ENCODE results near the gene NOP10. TPM values are rescaled to one million over a fixed set of nuclear protein-coding genes. Genes with fewer than 3 reads are reported as not detected.
"Not testable (repeated sequence)": the region's sequence is repeated elsewhere in the genome, so short reads cannot be mapped to it uniquely, and the experiment has no call there.

NOP10 gene
- polyA plus RNA-seq, 2 of the 4 experiments (the other 2 are of a cell fraction) = 451 to 502 TPM

- DNase-seq (ENCODE audit: low read depth in 1 of 2, low spot score in 1 of 2); H3K27ac ChIP-seq; H3K4me3 ChIP-seq; FAIRE-seq; H3K4me1 ChIP-seq; POLR2A ChIA-PET; H3K9me3 ChIP-seq; H3K4me2 ChIP-seq; CTCF ChIA-PET: not testable (repeated sequence)
- ATAC-seq = peak in 1 of 2 experiments; percentile 57; a peak in 3 of 6 replicates
- no CpG with 5 or more reads among the region's 16 CpGs for WGBS (ENCODE audit: missing lambda C conversion rate)
Measured at GRCh38 chr15:34389594-34390086, 46.7 kb upstream of the NOP10 start.

GRCh38 chr15:34381829-34382521, 39.0 kb upstream of the NOP10 start:
- ATAC-seq; H3K4me3 ChIP-seq; POLR2A ChIA-PET; DNase-seq (ENCODE audit: low read depth in 1 of 2, low spot score in 1 of 2); H3K27ac ChIP-seq; H3K4me2 ChIP-seq; FAIRE-seq; H3K9me3 ChIP-seq; H3K4me1 ChIP-seq; CTCF ChIA-PET: not testable (repeated sequence)
- no CpG with 5 or more reads among the region's 19 CpGs for WGBS (ENCODE audit: missing lambda C conversion rate)

- ATAC-seq; DNase-seq (ENCODE audit: low read depth in 1 of 2, low spot score in 1 of 2); POLR2A ChIA-PET; H3K4me3 ChIP-seq; H3K27ac ChIP-seq; FAIRE-seq; H3K4me2 ChIP-seq; H3K4me1 ChIP-seq; H3K9me3 ChIP-seq: not testable (repeated sequence)
- CTCF ChIA-PET = interaction anchor here (1.0 kb wide), 1 partner anchor 13 kb away, joined by 3 read pairs; the partner anchor contains the start of gene LPCAT4
- 58% methylated on average over 4 of the region's 4 CpGs for WGBS (ENCODE audit: missing lambda C conversion rate)
Measured at GRCh38 chr15:34380491-34380890, 37.6 kb upstream of the NOP10 start.

GRCh38 chr15:34376856-34377255, 33.9 kb upstream of the NOP10 start:
- Histone ChIP-seq H3K4me2 (no peak overlapping the region), H3K9me3 (no peaks in the 10 kb centered on the region), H3K4me3 (no peak overlapping the region), H3K4me1 (no peaks in the 10 kb centered on the region), H3K27ac (no peak overlapping the region)
- FAIRE-seq (no peak), DNase-seq (ENCODE audit: low read depth in 1 of 2, low spot score in 1 of 2) (no peak), ATAC-seq (no peak)
- no peak for TF ChIP-seq JUNB (IDR thresholded peaks at IDR 0.05)
- TF ChIP-seq NFE2L2 (conservative IDR thresholded peaks at IDR 0.05; ENCODE audit: low read length) = no peak
- no peak for TF ChIP-seq HMGXB4 (CRISPR knock-in tag; IDR thresholded peaks at IDR 0.05; ENCODE audit: borderline replicate concordance)
- no peak for TF ChIP-seq HDAC2 (IDR thresholded peaks at IDR 0.05)
- no peak for TF ChIP-seq KDM5A (IDR thresholded peaks at IDR 0.05)
- TF ChIP-seq CTCF (IDR thresholded peaks at IDR 0.05) = no peak
- TF ChIP-seq GATA3 (IDR thresholded peaks at IDR 0.05; ENCODE audit: borderline replicate concordance) = no peak
- TF ChIP-seq PHF8 (IDR thresholded peaks at IDR 0.05; ENCODE audit: borderline replicate concordance, low read depth) = no peak
- no peak for TF ChIP-seq TFCP2L1 (CRISPR knock-in tag; IDR thresholded peaks at IDR 0.05)
- no peak for TF ChIP-seq FOSB (CRISPR knock-in tag; IDR thresholded peaks at IDR 0.05)
- TF ChIP-seq REST (IDR thresholded peaks at IDR 0.05) = no peak
- no peak for TF ChIP-seq E2F6 (IDR thresholded peaks at IDR 0.05; ENCODE audit: borderline replicate concordance, low read depth)
- no peak for TF ChIP-seq RNF2 (IDR thresholded peaks at IDR 0.05; ENCODE audit: borderline replicate concordance, low read depth)
- TF ChIP-seq ZC3H11A (IDR thresholded peaks at IDR 0.05) = no peak
- TF ChIP-seq POLR2AphosphoS2 (conservative IDR thresholded peaks at IDR 0.05; ENCODE audit: low read length) = no peak
- TF ChIP-seq HOXA7 (CRISPR knock-in tag; IDR thresholded peaks at IDR 0.05) = no peak
- TF ChIP-seq HES2 (IDR thresholded peaks at IDR 0.05) = no peak
- no peak for TF ChIP-seq CHD4 (IDR thresholded peaks at IDR 0.05; ENCODE audit: borderline replicate concordance)
- no peak for TF ChIP-seq ZNF302 (CRISPR knock-in tag; IDR thresholded peaks at IDR 0.05)
- CTCF ChIA-PET = interaction anchor here (1.4 to 2.4 kb wide), 3 partner anchors 9 to 267 kb away, joined by 3 to 12 read pairs (median 6); partner anchors contain the start of gene LPCAT4
- WGBS (ENCODE audit: missing lambda C conversion rate) = 76% methylated on average over 2 of the region's 2 CpGs
- POLR2A ChIA-PET = no interaction called here

Measured in A549 (cell line).